HepG2 (cell line): Measurements from ENCODE around the gene RAP1A. TPM values are rescaled to one million over a fixed set of nuclear protein-coding genes. Genes with fewer than 3 reads are reported as not detected.

Experiments used
- ETV5 ChIP-seq: IDR thresholded peaks from 2 replicates; pipeline ENCODE4 v1.6.1; 2018; ENCODE audit warnings: missing biosample characterization, missing genetic modification reagents, inconsistent platforms, borderline replicate concordance
- FIP1L1 ChIP-seq: fragments of 200-400 bp; formaldehyde crosslinking; IDR thresholded peaks from 2 replicates; pipeline ENCODE4 v1.6.1; 2018; ENCODE audit warnings: low read depth, mild to moderate bottlenecking, low read length, moderate library complexity, borderline replicate concordance; ENCODE audit not compliant: insufficient read depth
- MIXL1 ChIP-seq: IDR thresholded peaks from 2 replicates; pipeline ENCODE4 v1.6.1; 2016
- MTF1 ChIP-seq: sonication (generic); formaldehyde crosslinking; IDR thresholded peaks from 2 replicates; pipeline ENCODE4 v1.5.0; 2020; ENCODE audit warnings: missing genetic modification reagents
- MXD4 ChIP-seq: IDR thresholded peaks from 2 replicates; pipeline ENCODE4 v1.6.1; 2016; ENCODE audit warnings: mild to moderate bottlenecking, missing biosample characterization, missing genetic modification reagents
- RFX1 ChIP-seq: fragments of 450-650 bp; IDR thresholded peaks from 2 replicates; pipeline ENCODE4 v1.6.1; 2017
- RFX5 ChIP-seq: IDR thresholded peaks from 2 replicates; pipeline ENCODE4 v1.6.1; 2011; ENCODE audit warnings: low read depth, low read length, improper control_type of control experiment
- SOX13 ChIP-seq, 3 experiments: fragments of 450-650 bp in 1 of 3; sonication (generic) in 1 of 3; formaldehyde crosslinking in 1 of 3; IDR thresholded peaks in 2 of 3; conservative IDR thresholded peaks in 1 of 3; 2 replicates each; pipeline versions ENCODE4 v1.5.0 to v1.6.1; 2016 to 2020; ENCODE audit warnings: antibody characterized with exemption in 1 of 3, mild to moderate bottlenecking in 1 of 3, missing compliant biosample characterization in 1 of 3, missing genetic modification reagents in 1 of 3, moderate library complexity in 1 of 3
- SP1 ChIP-seq, 2 experiments: fragments of 450-650 bp in 1 of 2; sonication (generic) in 1 of 2; formaldehyde crosslinking in 1 of 2; IDR thresholded peaks; 2 replicates each; pipeline versions ENCODE4 v1.4.0 to v1.6.1; 2016 to 2020; ENCODE audit warnings: missing genetic modification reagents in 1 of 2
- SRF ChIP-seq: IDR thresholded peaks from 2 replicates; pipeline ENCODE4 v1.6.1; 2011; ENCODE audit warnings: mild to moderate bottlenecking, low read depth, low read length, moderate library complexity
- ZNF138 ChIP-seq: sonication (generic); formaldehyde crosslinking; IDR thresholded peaks from 2 replicates; pipeline ENCODE4 v1.5.0; 2020; ENCODE audit warnings: mild to moderate bottlenecking, low read depth, missing genetic modification reagents
- ZNF142 ChIP-seq: sonication (generic); formaldehyde crosslinking; IDR thresholded peaks from 2 replicates; pipeline ENCODE4 v1.4.0; 2020; ENCODE audit warnings: missing genetic modification reagents
- ZNF160 ChIP-seq: sonication (generic); formaldehyde crosslinking; IDR thresholded peaks from 2 replicates; pipeline ENCODE4 v1.8.0; 2022; ENCODE audit warnings: mild to moderate bottlenecking, inconsistent platforms, missing genetic modification reagents
- ZNF567 ChIP-seq: sonication (generic); formaldehyde crosslinking; IDR thresholded peaks from 2 replicates; pipeline ENCODE4 v1.8.1; 2023; ENCODE audit warnings: mild to moderate bottlenecking, missing genetic modification reagents, borderline replicate concordance
- ZNF678 ChIP-seq: sonication (generic); formaldehyde crosslinking; IDR thresholded peaks from 2 replicates; pipeline ENCODE4 v1.4.0; 2020; ENCODE audit warnings: mild to moderate bottlenecking, missing genetic modification reagents
- polyA plus RNA-seq, 8 experiments: library from polyadenylated mRNA; depleted of rRNA in 3 of 8; stranded (reverse) in 7 of 8; unstranded in 1 of 8; fragments of >200 nt; fragmentation: Illumina TruSeq in 4 of 8; extraction: Trizol in 4 of 8; gene quantifications; 2 replicates each; pipeline versions ENCODE4 v1.2.1 to v1.2.3, GENCODE V29; 2011 to 2016; ENCODE audit warnings: low read depth in 4 of 8, missing spikeins in 1 of 8, mixed read lengths in 1 of 8; ENCODE audit not compliant: insufficient read depth in 1 of 8
- total RNA-seq, 5 experiments: library from RNA; depleted of rRNA; stranded (reverse); fragments of >200 nt; fragmentation: Illumina TruSeq; extraction: Trizol; gene quantifications; 2 replicates each; pipeline ENCODE4 v1.2.3, GENCODE V29; 2016; ENCODE audit warnings: low read depth in 1 of 5
- TF ChIP-seq, protein P1 (sequence below): IDR thresholded peaks from 2 replicates; pipeline ENCODE4 v1.6.1; 2016; ENCODE audit warnings: missing compliant biosample characterization, missing genetic modification reagents, borderline replicate concordance
- TF ChIP-seq, protein P2 (sequence below): IDR thresholded peaks from 2 replicates; pipeline ENCODE4 v1.6.1; 2016; ENCODE audit warnings: missing genetic modification reagents, missing compliant biosample characterization
- TF ChIP-seq, protein P3 (sequence below): sonication (generic); formaldehyde crosslinking; IDR thresholded peaks from 2 replicates; pipeline ENCODE4 v1.5.0; 2020; ENCODE audit warnings: mild to moderate bottlenecking, missing genetic modification reagents, moderate library complexity

RAP1A gene
- total and polyA plus RNA-seq, 2 of the 13 experiments (the other 11 are each of a cell fraction or from before 2014, with no cell fraction given), result 19.0 to 20.7 TPM

- TF ChIP-seq ETV5 (no peak), MXD4 (no peak), SOX13 (IDR thresholded peaks at IDR 0.05) (no peak), SOX13 (CRISPR knock-in tag; conservative IDR thresholded peaks at IDR 0.05 in 1 of 2, IDR thresholded peaks at IDR 0.05 in 1 of 2) (no peak), ZNF567 (CRISPR knock-in tag) (no peak), ZNF142 (no peak), MTF1 (CRISPR knock-in tag) (no peak), RFX1 (no peak), ZNF160 (CRISPR knock-in tag) (peak; percentile 70; the same call in 1 of the 2 replicates), SRF (no peak), MIXL1 (CRISPR knock-in tag) (no peak), SP1 (IDR thresholded peaks at IDR 0.05) (no peak), SP1 (CRISPR knock-in tag; IDR thresholded peaks at IDR 0.05) (no peak; the same call in 1 of the 2 replicates), ZNF678 (no peak), FIP1L1 (no peak), ZNF138 (CRISPR knock-in tag) (no peak), RFX5 (no peak)
- TF ChIP-seq, protein P1, sequence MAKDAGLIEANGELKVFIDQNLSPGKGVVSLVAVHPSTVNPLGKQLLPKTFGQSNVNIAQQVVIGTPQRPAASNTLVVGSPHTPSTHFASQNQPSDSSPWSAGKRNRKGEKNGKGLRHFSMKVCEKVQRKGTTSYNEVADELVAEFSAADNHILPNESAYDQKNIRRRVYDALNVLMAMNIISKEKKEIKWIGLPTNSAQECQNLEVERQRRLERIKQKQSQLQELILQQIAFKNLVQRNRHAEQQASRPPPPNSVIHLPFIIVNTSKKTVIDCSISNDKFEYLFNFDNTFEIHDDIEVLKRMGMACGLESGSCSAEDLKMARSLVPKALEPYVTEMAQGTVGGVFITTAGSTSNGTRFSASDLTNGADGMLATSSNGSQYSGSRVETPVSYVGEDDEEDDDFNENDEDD, result no peak
- TF ChIP-seq, protein P2, sequence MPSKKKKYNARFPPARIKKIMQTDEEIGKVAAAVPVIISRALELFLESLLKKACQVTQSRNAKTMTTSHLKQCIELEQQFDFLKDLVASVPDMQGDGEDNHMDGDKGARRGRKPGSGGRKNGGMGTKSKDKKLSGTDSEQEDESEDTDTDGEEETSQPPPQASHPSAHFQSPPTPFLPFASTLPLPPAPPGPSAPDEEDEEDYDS (CRISPR knock-in tag), result peak; percentile 48; the same call in 1 of the 2 replicates
- TF ChIP-seq, protein P3, sequence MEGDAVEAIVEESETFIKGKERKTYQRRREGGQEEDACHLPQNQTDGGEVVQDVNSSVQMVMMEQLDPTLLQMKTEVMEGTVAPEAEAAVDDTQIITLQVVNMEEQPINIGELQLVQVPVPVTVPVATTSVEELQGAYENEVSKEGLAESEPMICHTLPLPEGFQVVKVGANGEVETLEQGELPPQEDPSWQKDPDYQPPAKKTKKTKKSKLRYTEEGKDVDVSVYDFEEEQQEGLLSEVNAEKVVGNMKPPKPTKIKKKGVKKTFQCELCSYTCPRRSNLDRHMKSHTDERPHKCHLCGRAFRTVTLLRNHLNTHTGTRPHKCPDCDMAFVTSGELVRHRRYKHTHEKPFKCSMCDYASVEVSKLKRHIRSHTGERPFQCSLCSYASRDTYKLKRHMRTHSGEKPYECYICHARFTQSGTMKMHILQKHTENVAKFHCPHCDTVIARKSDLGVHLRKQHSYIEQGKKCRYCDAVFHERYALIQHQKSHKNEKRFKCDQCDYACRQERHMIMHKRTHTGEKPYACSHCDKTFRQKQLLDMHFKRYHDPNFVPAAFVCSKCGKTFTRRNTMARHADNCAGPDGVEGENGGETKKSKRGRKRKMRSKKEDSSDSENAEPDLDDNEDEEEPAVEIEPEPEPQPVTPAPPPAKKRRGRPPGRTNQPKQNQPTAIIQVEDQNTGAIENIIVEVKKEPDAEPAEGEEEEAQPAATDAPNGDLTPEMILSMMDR, result 0 out of 2 replicates have a peak, but pooled peaks have one; percentile 6
These were observed at the start of gene RAP1A (continued) for GRCh38 chr1:111619635-111620440.
